ENCODE data around the gene CES4A.
"Not testable (repeated sequence)": the region's sequence is repeated elsewhere in the genome, so short reads cannot be mapped to it uniquely, and the experiment has no call there.

Gene CES4A

DNA sequence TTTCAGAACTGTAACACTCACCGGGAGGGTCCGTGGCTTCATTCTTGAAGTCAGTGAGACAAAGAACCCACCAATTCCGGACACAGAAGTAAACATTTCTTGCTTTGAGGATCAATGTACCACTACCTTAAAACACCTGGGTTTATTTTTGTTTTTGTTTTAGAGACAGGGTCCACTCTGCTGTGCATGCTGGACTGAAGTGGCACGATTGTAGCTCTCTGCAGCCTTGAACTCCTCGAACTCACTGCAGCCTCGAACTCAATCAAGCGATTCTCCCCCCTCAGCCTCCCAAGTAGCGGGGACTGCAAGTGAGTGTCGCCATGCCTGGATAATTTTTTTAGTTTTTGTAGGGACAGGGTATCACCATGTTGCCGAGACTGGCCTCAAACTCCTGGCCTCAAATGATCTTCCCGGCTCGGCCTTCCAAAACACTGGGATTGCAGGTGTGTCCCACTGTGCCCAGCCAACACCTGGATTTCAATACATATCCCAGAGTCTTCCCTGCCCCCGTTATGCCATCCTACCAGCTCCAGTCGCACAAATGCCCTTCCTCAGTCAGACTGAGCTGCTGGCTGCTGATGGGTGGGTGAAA, 13.0 kb upstream of the CES4A start:
- DNase-seq: no peak
- intact Hi-C loops (cut with DNase I): loop anchor here (5.0 kb wide), 1 partner anchor 127 kb away; no protein-coding TSS in a partner anchor

DNA sequence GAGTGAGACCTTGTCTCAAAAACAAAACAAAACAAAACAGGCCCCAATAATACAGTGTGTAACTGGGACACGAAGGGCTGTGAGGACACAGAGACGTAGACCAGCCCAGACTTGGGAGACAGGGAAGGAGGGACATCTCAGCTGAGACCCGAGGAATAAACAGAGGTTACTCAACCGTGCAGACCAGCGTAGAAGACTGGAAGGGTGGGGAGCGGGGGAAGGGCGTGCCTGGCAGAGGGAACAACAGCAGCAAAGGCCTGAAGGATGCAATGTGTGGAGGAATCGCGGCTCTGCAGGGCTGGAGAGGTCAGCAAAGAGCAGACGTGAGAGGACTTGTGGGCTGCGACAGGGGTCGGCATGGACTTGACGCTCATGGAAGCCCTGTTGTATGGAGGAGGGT, 11.6 kb upstream of the CES4A start:
- intact Hi-C loops (cut with DNase I): loop anchor here (2.0 to 5.0 kb wide), 2 partner anchors 126 to 178 kb away; no protein-coding TSS in a partner anchor
- no peak for DNase-seq

DNA sequence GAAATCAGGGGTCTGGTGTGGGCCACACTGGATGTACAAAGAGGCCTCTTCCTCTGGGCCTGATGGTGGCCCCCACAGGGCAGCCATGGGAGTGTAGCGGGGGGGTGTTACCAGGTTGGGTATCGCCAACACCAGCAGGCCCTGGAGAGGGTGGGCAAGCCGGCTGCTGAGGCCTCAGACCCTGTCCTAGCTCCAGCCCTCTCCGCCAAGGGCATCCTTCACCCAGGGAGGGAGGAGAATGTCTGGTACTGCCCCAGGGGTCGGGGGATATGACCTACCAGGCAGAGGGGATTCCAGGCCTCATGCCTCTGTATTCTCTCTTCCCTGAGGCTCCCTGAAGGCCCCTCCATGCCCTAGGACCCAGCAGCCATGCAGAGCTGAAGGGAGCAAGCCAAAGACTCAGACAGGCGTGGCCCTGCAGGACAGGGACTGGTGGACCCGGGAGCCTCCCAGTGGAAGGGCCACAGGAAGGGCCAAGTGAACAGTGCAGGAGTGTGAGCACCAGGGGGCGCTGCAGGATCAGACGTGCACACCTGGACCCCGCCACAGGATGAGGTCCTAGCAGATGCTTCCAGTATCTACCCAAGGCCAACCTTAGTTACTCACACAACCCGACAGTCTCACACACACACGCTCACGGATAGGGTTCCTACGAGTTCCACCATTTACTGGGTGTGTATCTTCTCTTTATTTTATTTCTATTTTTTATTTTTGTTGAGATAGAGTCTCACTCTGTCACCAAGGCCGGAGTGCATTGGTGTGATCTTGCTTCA, 10.9 kb upstream of the CES4A start:
- intact Hi-C loops (cut with DNase I): loop anchor here (2.0 to 5.0 kb wide), 2 partner anchors 125 to 177 kb away; no protein-coding TSS in a partner anchor
- DNase-seq: peak; percentile 77 to 98 (median 93)

DNA sequence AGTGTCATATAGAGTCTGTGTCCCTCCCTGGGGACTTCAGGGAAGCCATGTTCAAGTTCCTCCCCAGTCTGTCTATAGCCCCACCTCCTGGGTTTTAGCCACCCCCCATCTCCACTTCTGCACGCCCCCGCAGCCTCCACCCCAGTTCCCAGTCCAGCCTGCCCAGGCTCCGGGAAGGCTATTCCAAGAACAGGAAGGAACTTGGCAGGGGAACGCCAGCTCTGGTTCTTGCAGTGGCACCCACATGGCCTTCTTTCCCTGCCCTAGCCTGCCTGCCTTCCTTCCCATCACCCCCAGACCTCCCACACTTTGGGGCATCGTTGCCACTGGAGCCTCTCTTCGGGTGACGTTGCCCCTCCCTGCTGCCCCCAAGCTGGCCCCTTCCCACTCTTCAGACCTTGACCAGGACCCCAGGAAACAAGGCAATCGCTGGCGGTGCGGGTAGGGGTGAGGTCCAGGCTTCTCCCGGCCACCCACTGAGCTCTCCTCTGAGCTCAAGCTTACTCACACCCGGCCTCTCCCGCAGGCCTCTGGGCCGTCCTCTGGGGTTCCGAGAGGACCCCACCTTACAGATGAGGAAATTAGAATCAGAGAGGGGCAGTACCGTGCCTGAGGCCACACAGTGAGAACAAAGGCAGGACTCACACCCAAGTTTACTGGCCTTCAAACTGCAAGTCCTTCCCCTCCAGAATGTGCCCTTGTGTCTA, 9.2 kb upstream of the CES4A start:
- peak in 6 of 42 donors; percentile 26 to 50 (median 38) for DNase-seq
- intact Hi-C loops (cut with DNase I): loop anchor here (5.0 kb wide), 1 partner anchor 123 kb away; no protein-coding TSS in a partner anchor

DNA sequence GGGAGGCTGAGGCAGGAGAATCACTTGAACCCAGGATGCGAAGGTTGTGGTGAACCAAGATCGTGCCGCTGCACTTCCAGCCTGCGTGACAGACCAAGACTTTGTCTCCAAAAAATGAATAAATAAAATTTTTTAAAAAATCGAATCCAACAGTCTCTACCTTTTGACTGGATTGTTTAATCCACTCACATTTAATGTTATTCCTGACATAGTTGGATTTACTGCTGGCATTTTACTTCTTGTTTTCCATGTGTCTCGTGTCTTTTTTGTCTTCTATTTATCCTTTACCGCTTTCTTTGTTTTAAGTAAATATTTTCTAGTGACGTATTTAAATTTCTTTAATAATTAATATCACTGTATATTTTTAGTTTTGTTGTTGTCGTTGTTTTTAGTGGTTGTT, 5.4 kb upstream of the CES4A start:
- intact Hi-C loops (cut with DNase I): no loop called here
- no peak for DNase-seq

DNA sequence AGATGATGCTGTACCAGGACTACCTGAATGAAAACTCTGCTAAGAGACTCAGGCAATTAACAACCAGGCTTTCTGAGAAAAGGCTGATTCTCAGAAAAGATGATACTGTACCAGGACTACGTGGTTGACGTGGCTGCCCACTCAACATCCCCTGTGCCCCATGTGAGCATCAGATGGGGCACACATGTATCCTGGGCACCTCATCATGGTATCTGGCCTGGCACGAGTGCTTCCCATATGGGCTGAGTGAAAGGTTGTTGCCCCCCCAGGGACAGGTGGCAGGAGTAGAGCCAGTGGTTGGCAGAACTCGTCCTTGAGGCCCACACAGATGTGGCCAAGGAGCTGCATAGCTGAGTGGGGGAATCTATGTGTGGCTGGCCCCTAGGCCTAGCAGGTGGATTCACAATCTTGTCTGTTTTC, 3.5 kb upstream of the CES4A start:
- DNase-seq: no peak
- intact Hi-C loops (cut with DNase I): no loop called here

DNA sequence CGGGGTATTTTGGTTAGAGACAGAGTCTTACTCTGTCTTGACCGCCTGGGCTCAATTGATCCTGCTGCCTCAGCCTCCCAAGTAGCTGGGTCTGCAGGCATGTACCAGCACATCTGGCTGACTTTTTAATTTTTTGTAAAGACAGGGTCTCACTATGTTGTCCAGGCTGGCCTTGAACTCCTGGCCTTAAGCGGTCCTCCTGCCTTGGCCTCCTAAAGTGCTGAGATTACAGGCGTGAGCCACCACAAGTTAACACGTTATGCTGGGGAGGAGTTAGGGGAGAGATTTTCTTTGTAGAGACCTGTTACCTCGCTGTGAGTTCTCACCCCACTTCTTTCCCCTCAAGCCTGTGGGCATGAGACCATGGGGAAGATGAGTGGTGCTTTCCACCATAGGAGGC, 1.8 kb upstream of the CES4A start:
- intact Hi-C loops (cut with DNase I): no loop called here
- no peak for DNase-seq

DNA sequence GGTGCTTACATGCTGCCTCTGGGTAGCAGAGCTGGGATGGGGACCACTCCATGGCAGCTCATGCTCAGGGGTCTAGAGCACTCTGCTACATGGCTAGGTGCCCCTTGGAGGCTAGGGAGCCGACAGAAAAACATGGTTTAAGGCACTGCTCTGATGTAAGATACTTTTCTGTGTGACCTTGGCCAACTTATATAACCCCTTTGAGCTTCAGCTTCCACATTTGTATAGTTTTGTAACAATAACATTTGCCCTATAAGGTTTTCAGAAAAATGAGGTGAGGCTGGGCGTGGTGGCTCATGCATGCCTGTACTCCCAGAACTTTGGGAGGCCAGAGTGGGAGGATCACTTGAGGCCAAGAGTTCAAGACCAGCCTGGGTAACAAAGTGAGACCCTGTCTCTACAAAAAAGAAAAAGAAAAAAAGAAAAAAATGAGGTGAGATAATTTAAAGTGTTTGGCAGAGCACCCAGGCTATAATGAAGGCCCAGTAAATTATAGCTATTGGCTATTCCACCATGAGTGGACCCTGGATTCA, 3.2 kb downstream of the CES4A start:
- intact Hi-C loops (cut with DNase I): no loop called here

DNA sequence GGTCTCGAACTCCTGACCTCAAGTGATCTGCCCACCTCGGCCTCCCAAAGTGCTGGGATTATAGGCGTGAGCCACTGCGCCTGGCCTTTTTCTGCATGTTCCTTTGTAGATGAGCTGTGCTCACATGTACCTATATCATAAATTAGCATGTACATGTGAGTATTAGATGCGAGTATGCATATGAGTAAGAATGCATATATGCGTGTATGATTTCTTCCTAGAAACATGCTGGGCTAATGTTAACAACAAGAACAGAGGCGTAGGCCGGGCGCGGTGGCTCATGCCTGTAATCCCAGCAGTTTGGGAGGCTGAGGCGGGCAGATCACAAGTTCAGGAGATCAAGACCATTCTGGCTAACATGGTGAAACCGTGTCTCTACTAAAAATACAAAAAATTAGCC, 5.2 kb downstream of the CES4A start:
- DNase-seq; intact Hi-C loops (cut with DNase I): not testable (repeated sequence)

More for the DNA sequence above, 3.2 kb downstream of the CES4A start:
- no peak for DNase-seq

DNA sequence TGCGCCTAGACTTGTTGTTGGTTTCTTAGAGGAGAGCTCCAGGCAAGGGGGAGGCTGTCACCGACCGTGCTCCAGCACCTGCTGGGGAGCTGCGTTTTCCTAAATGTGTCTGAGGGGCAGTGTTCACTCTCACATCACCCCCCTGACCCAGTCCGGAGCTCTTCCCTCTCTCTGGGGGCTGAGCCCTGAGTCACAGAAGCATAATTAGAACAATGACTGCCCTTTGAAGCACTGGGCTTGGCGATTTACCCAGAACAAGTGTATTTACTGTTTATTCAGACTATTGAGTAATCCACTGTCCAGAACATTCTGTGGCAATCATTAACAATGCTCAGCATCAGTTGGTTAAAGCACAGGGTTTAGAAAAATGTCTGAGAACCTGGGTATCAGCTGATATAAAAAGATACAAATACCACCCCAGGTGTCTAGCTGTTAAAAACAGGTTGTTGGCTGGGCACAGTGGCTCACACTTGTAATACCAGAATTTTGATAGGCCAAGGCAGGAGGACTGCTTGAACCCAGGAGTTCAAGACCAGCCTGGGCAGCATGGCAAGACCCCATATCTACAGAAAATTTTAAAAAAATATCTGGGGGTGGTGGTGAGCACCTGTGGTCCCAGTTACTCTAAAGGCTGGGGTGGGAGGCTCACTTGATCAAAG, 8.1 kb downstream of the CES4A start:
- DNase-seq: peak; percentile 50 to 95 (median 84)
- intact Hi-C loops (cut with DNase I): no loop called here

DNA sequence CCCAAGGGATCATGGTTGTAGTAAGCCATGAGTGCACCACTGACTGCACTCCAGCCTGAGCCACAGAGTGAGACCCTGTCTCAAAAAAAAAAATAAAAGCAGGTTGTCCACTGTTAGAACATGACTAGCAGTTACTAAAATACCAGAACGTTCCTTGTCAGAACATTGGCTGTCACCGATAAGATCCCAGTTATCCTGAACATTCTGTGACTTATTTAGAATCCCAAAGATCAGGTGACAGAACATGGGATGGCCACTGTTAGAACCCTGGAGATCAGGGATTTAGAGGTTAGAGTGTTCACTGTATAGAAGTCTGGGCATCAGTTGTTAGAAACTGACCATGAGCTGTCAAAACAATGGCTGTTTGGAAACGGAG, 8.6 kb downstream of the CES4A start:
- intact Hi-C loops (cut with DNase I): no loop called here
- DNase-seq: no peak

DNA sequence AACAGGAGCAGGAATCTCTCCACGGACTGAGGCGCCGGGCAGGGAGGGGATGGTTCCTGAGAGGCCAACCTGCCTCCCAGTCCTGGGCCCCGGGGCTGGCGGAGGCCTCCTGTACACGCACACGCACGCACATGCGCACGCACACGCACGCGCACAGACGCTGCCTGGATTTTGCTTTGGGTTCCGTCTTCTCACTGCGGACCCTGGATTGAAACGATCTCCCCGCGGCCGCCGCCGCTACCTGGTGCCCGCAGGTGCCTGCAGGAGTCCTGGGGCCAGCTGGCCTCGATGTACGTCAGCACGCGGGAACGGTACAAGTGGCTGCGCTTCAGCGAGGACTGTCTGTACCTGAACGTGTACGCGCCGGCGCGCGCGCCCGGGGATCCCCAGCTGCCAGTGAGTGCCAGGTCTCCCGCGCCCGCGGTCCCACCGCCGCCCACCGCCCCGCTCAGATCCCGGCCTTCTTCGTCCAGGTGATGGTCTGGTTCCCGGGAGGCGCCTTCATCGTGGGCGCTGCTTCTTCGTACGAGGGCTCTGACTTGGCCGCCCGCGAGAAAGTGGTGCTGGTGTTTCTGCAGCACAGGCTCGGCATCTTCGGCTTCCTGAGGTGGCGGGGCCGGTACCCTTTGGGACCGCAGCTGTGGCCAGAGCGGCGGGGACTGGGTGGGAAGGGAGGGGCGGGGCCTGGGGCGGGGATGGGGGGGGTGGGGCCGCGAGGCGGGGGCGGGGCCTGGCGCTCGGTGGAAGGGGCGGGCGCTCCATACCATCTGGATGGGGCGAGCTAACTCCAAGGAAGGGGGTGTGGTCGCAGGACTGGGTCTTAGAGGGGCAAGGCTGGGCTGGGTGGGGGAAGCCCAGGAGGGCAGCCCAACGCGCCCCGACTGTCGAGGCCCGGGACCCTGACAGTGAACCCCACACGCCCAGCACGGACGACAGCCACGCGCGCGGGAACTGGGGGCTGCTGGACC, 12.3 kb downstream of the CES4A start:
- intact Hi-C loops (cut with DNase I): no loop called here

DNA sequence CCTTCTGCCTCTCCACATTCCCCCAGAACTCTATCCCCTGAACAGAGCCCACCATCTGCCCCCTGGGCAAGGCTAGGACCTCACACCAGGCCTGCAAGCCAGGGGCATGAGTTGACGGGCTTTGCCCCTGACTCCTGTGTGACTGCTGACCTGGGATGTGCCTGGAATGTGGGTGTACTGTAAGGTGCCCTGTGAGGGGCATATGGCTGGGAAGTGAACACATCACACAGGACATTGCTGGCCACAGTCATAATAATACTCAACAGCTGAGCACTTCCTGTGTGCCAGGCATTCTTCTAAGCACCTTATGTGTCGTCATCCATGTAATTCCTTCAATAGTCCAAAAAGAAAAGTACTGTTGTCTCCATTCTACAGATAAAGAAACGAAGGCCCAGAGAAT, 13.3 kb downstream of the CES4A start:
- no peak for DNase-seq
- intact Hi-C loops (cut with DNase I): no loop called here

More for the DNA sequence above, 12.3 kb downstream of the CES4A start:
- DNase-seq: peak; percentile 66 to 88 (median 80)

DNA sequence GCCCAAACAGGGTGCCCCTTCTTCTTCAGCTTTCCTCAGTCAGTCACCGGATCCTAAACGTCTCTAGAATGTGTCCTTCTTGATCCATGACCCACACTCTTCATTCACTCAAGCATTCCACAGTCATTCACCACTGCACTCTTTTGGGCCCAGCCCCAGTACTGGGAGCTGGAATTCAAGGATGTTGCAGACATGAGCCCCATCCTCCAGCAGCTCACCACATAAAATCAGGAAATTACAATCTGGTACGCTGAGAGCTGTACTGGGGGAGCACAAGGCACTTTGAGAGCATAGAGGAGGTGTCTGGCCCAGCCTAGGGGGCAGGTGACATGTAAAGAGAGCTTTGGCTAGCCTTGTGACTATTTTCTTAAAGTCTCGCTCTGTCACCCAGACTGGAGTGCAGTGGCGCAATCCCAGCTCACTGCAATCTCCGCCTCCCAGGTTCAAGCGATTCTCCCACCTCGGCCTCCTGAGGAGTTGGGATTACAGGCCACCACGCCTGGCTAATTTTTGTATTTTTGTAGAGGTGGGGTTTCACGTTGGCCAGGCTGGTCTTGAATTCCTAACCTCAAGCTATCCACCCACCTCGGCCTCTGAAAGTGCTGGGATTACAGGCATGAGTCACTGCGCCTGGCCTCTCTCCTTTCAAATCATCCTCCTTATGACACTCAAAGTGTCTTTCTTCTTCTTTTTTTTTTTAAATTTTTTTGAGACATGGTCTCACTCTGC, 18.7 kb downstream of the CES4A start:
- DNase-seq: no peak
- intact Hi-C loops (cut with DNase I): no loop called here

DNA sequence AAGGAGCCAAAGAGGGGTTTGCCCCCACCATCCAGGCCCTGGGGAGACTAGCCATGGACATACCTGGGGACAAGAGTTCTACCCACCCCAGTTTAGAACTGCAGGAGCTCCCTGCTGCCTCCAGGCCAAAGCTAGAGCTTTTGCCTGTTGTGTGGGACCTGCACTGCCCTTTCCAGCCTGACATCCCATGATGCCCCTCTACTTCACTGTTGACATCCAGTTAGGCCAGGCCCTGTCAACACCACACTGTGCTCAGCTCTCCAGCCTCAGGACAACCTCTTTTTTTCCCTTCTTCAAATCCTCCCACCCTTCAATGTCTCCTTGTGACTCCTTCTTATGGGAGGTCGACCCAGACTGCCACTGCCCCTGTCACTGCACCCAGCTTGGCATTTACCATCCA, 20.8 kb downstream of the CES4A start:
- intact Hi-C loops (cut with DNase I): no loop called here
- no peak for DNase-seq

DNA sequence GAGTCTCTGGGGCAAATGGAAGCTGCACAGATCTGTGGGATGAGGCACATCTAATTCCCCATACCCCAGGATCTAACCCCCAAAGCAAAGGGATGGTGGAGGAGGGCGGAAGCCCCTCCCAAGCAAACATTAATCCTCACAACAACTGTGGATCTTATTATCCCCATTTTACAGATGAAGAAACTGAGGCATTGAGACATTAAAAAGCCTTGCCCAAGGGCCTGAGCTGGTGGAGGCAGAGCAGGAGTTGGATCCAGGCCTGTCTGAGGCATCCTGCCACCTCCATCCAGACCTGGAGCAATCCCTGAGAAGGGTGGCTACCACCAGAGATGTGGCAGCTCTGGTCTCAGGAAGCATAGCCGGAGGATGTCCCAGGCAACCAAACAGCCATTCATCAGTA, 22.9 kb downstream of the CES4A start:
- intact Hi-C loops (cut with DNase I): loop anchor here (10.0 kb wide), 1 partner anchor 144 kb away; the partner anchor contains the start of genes B3GNT9, FBXL8 and TRADD
- no peak for DNase-seq

DNA sequence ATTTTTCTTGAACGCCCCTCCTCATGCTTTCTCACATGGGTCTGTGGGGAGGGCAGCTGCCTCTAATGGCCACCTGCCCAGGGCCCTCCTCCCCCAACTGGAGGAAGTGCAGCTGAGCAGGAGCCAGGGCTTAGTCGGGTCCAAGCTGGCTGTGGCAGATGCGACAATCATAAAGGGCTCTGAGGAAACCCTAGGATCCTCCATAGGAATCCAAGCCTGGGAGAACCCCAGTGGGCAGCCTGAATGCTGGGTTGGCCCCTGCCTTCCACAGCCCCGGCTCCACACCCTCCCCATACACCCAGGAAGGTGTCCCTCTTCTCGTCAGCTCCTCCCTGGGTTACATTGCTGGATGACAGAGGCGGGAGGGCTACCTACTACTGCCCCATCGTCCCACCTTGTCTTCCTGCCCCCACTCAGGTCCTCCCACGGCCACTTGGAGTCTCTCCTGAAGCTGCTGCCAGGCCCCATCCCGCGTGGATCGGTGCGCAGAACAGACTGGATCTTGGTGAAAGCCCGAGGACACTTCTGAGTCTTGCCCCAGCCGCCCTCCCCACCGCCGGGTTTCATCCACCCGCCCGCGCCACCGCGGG, 24.9 kb downstream of the CES4A start:
- peak; percentile 18 to 84 (median 53) for DNase-seq
- intact Hi-C loops (cut with DNase I): loop anchor here (10.0 kb wide), 1 partner anchor 141 kb away; the partner anchor contains the start of genes B3GNT9, FBXL8 and TRADD

Data from head of caudate nucleus (tissue), 42 donors.